ENCODE results near the gene MRPL22.

DNA sequence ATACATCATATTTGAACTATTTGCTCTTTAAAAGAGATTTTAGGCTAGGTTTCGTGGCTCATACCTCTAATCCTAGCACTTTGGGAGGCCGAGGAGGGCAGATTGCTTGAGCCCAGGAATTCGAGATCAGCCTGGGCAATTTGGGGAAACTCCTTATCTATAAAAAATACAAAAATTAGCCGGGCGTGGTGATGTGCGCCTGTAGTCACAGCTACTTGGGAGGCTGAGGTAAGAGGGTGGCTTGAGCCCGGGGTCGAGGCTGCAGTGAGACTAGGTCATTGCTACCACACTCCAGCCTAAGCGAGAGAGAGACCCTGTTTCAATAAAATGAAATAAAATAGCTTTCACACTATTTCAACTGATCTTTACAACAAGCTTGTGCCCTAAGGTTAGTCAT is 500 bp upstream of the MRPL22 start:
- TF ChIP-seq TAF1 (IDR thresholded peaks at IDR 0.05; ENCODE audit: borderline replicate concordance, low read depth, low read length) (no peak), POLR2AphosphoS5 (IDR thresholded peaks at IDR 0.05; ENCODE audit: low read depth, low read length) (no peak), POLR2A (IDR thresholded peaks at IDR 0.05; ENCODE audit: low read depth, low read length) (no peak)

All from GM12892 (cell line).